SU-DHL-6 (cell line): ENCODE results near the gene KAZN.

Experiments used
- EZH2phosphoT487 ChIP-seq: fragments of 200-600 bp; sonication (generic), shearing (Covaris generic); conservative IDR thresholded peaks from 2 replicates; pipeline ENCODE4 v1.6.1; 2018; ENCODE audit warnings: mild to moderate bottlenecking, antibody characterized with exemption, low read length, moderate library complexity, mixed read lengths
- TF ChIP-seq, protein P1 (sequence below): fragments of 200-600 bp; sonication (generic); IDR thresholded peaks from one replicate; pipeline ENCODE4 v1.5.1; 2017; ENCODE audit warnings: antibody characterized with exemption, mild to moderate bottlenecking, low read length, moderate library complexity; ENCODE audit not compliant: insufficient read depth, poor library complexity, severe bottlenecking

DNA sequence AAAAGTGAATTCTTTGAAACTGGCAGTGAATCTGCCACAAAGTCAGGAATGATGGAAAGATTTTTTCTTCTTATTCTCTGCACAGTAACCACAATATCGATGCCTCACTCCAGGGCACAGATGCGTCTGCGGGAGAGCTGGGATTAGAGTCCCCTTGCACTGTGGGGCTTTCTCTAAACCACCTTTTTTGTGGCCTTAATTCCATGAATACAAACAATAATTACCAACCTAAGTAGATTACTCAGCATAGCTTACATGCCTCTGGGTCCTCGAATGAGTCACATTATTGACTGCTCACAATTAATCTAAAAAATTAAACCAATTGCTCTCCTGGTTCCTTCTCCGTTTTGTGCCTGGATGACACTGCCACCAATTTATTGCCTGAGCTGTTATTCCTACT is 125.8 kb downstream of the KAZN start:
- TF ChIP-seq, protein P1, sequence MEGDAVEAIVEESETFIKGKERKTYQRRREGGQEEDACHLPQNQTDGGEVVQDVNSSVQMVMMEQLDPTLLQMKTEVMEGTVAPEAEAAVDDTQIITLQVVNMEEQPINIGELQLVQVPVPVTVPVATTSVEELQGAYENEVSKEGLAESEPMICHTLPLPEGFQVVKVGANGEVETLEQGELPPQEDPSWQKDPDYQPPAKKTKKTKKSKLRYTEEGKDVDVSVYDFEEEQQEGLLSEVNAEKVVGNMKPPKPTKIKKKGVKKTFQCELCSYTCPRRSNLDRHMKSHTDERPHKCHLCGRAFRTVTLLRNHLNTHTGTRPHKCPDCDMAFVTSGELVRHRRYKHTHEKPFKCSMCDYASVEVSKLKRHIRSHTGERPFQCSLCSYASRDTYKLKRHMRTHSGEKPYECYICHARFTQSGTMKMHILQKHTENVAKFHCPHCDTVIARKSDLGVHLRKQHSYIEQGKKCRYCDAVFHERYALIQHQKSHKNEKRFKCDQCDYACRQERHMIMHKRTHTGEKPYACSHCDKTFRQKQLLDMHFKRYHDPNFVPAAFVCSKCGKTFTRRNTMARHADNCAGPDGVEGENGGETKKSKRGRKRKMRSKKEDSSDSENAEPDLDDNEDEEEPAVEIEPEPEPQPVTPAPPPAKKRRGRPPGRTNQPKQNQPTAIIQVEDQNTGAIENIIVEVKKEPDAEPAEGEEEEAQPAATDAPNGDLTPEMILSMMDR = no peak
- no peak for TF ChIP-seq EZH2phosphoT487
